ENCODE results near the gene CLK2.

The CLK2 gene

GRCh38 chr1:155273343-155274245 lies at the start of gene CLK2:
TSS of gene CLK2 (minus strand) at chr1:155273504. CDS start at chr1:155270977, 2,527 bp downstream.
- peak; percentile 96 for DNase-seq

GRCh38 chr1:155322571-155322952 lies 49.3 kb upstream of the CLK2 start:
- no peak for DNase-seq

- DNase-seq = no peak
These were observed 48.6 kb upstream of the CLK2 start for GRCh38 chr1:155321639-155322503.

GRCh38 chr1:155320661-155321617 lies 47.6 kb upstream of the CLK2 start, which contains the start of gene RUSC1:
TSS of gene RUSC1 (plus strand) at chr1:155320894. CDS start at chr1:155321774, 880 bp downstream.
- DNase-seq = peak; percentile 60

- DNase-seq = no peak
These were observed 46.9 kb upstream of the CLK2 start for GRCh38 chr1:155320252-155320651.

- DNase-seq = no peak
These were observed 46.2 kb upstream of the CLK2 start for GRCh38 chr1:155319536-155319935.

- DNase-seq = no peak
These were observed 44.8 kb upstream of the CLK2 start for GRCh38 chr1:155318082-155318481.

- no peak for DNase-seq
These were observed 43.6 kb upstream of the CLK2 start for GRCh38 chr1:155316922-155317321.

- no peak for DNase-seq
These were observed 40.0 kb upstream of the CLK2 start for GRCh38 chr1:155313261-155313660.

- DNase-seq = no peak
These were observed 36.2 kb upstream of the CLK2 start for GRCh38 chr1:155309423-155310021.

- peak; percentile 98 for DNase-seq
These were observed 35.5 kb upstream of the CLK2 start, which contains the start of gene FDPS for GRCh38 chr1:155308493-155309422. TSS of gene FDPS (plus strand) at chr1:155308866. CDS start at chr1:155309790, 924 bp downstream.

GRCh38 chr1:155307247-155307740 lies 34.0 kb upstream of the CLK2 start:
- DNase-seq = no peak

GRCh38 chr1:155305881-155306391 lies 32.6 kb upstream of the CLK2 start:
- DNase-seq = no peak

- no peak for DNase-seq
These were observed 31.3 kb upstream of the CLK2 start for GRCh38 chr1:155304558-155305063.

- no peak for DNase-seq
These were observed 28.1 kb upstream of the CLK2 start, which contains the start of gene PKLR for GRCh38 chr1:155301342-155301841. TSS of gene PKLR (minus strand) at chr1:155301438. CDS start at chr1:155301395, 43 bp downstream.

GRCh38 chr1:155300553-155301329 lies 27.4 kb upstream of the CLK2 start:
- no peak for DNase-seq

- DNase-seq = no peak
These were observed 26.7 kb upstream of the CLK2 start for GRCh38 chr1:155300024-155300423.

GRCh38 chr1:155297384-155297783 lies 24.1 kb upstream of the CLK2 start:
- DNase-seq = no peak

- DNase-seq = no peak
These were observed 23.4 kb upstream of the CLK2 start for GRCh38 chr1:155296661-155297060.
